Adrenal gland (tissue), 5 donors: ENCODE data around the gene NELFE.
"Not testable (repeated sequence)": the region's sequence is repeated elsewhere in the genome, so short reads cannot be mapped to it uniquely, and the experiment has no call there.

ENCODE experiments used
- POLR2A ChIP-seq, 2 donors: fragments of 450-650 bp; IDR thresholded peaks; one replicate each; pipeline ENCODE4 v1.6.1; 2017; ENCODE audit warnings: antibody characterized with exemption in 2 of 2, mild to moderate bottlenecking in 2 of 2, moderate library complexity in 1 of 2
- TF ChIP-seq, protein P1 (sequence below), 6 experiments: fragments of 450-650 bp in 4 of 6; fragments of 200-600 bp in 2 of 6; sonication (generic) in 1 of 6; IDR thresholded peaks; 1 replicate in 5 of 6; 2 replicates in 1 of 6; pipeline versions ENCODE4 v1.5.1 to v1.8.0; 2016 to 2021; ENCODE audit warnings: antibody characterized with exemption in 6 of 6, mild to moderate bottlenecking in 2 of 6, moderate library complexity in 1 of 6
- donor health status: DM: no; HTN: no; CAD: no.

DNA sequence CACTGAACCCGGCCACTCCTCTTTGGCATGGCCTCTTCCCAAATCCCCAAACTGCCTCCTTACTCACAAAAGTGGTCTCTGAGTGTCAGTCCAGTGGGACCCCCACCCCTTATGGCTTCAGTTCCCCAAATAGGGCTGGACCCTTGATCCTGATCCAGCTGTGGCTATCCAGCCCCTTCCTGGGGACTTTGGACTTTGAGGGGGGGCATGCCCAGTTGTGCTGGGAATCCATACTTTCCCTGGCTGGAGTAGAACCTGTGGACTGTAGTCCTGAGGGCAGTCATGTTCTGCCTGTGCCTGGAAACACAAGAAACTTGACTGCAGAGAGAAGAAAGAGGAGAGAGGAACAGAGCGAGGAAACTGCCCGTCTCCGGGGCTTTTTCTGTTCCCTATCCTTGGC is 45.6 kb upstream of the NELFE start:
- TF ChIP-seq, protein P1, sequence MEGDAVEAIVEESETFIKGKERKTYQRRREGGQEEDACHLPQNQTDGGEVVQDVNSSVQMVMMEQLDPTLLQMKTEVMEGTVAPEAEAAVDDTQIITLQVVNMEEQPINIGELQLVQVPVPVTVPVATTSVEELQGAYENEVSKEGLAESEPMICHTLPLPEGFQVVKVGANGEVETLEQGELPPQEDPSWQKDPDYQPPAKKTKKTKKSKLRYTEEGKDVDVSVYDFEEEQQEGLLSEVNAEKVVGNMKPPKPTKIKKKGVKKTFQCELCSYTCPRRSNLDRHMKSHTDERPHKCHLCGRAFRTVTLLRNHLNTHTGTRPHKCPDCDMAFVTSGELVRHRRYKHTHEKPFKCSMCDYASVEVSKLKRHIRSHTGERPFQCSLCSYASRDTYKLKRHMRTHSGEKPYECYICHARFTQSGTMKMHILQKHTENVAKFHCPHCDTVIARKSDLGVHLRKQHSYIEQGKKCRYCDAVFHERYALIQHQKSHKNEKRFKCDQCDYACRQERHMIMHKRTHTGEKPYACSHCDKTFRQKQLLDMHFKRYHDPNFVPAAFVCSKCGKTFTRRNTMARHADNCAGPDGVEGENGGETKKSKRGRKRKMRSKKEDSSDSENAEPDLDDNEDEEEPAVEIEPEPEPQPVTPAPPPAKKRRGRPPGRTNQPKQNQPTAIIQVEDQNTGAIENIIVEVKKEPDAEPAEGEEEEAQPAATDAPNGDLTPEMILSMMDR (IDR thresholded peaks at IDR 0.05): not testable (repeated sequence)
- TF ChIP-seq POLR2A (IDR thresholded peaks at IDR 0.05): not testable (repeated sequence)
